ENCODE results near the gene RPTOR.
A peak's percentile ranks its signal among the peaks of the same experiment; 100 is the strongest.
"Not testable (repeated sequence)": the region's sequence is repeated elsewhere in the genome, so short reads cannot be mapped to it uniquely, and the experiment has no call there.

RPTOR gene

GRCh38 chr17:80698297-80698696 is 153.7 kb downstream of the RPTOR start:
- no peak for DNase-seq

GRCh38 chr17:80699205-80699604 is 154.6 kb downstream of the RPTOR start:
- DNase-seq = not testable (repeated sequence)

GRCh38 chr17:80701730-80702129 is 157.1 kb downstream of the RPTOR start:
- no peak for DNase-seq

- DNase-seq = no peak
Observed at GRCh38 chr17:80702315-80703141, 157.9 kb downstream of the RPTOR start.

GRCh38 chr17:80703142-80703478 is 158.5 kb downstream of the RPTOR start:
- no peak for DNase-seq

- DNase-seq = no peak
Observed at GRCh38 chr17:80704381-80704819, 159.8 kb downstream of the RPTOR start.

GRCh38 chr17:80704894-80705293 is 160.3 kb downstream of the RPTOR start:
- DNase-seq = no peak

- no peak for DNase-seq
Observed at GRCh38 chr17:80705988-80706387, 161.3 kb downstream of the RPTOR start.

- no peak for DNase-seq
Observed at GRCh38 chr17:80706463-80706867, 161.8 kb downstream of the RPTOR start.

GRCh38 chr17:80708480-80708879 is 163.8 kb downstream of the RPTOR start:
- DNase-seq = no peak

- no peak for DNase-seq
Observed at GRCh38 chr17:80709090-80709695, 164.6 kb downstream of the RPTOR start.

- no peak for DNase-seq
Observed at GRCh38 chr17:80710714-80711302, 166.2 kb downstream of the RPTOR start.

GRCh38 chr17:80712089-80712488 is 167.5 kb downstream of the RPTOR start:
- no peak for DNase-seq

GRCh38 chr17:80712606-80713005 is 168.0 kb downstream of the RPTOR start:
- DNase-seq = no peak

- no peak for DNase-seq
Observed at GRCh38 chr17:80716986-80717719, 172.5 kb downstream of the RPTOR start.

- no peak for DNase-seq
Observed at GRCh38 chr17:80717720-80718083, 173.1 kb downstream of the RPTOR start.

- DNase-seq = no peak
Observed at GRCh38 chr17:80718428-80718827, 173.8 kb downstream of the RPTOR start.

GRCh38 chr17:80719449-80719848 is 174.8 kb downstream of the RPTOR start:
- no peak for DNase-seq

- peak; percentile 53 to 76 for DNase-seq
Observed at GRCh38 chr17:80720610-80721577, 176.3 kb downstream of the RPTOR start.

- no peak for DNase-seq
Observed at GRCh38 chr17:80722661-80723060, 178.0 kb downstream of the RPTOR start.

- DNase-seq = no peak
Observed at GRCh38 chr17:80724775-80725266, 180.2 kb downstream of the RPTOR start.

GRCh38 chr17:80725517-80725916 is 180.9 kb downstream of the RPTOR start:
- DNase-seq = no peak

All from stimulated activated CD4-positive, alpha-beta T cell treated with anti-CD3 and anti-CD28 coated beads, Interleukin-4, amount 100 ng/mL, for 4 hours (primary cell).